ENCODE results near the gene MRGPRX4. TPM values are rescaled to one million over a fixed set of nuclear protein-coding genes. Genes with fewer than 3 reads are reported as not detected.

The MRGPRX4 gene
- total RNA-seq, 4 donors from 2014 or later, result not detected

- no peaks in the 10 kb centered on the region for H3K36me3 ChIP-seq
- H3K27ac ChIP-seq, result no peak overlapping the region
- DNase-seq, result no peak
- 88% methylated on average over 3 of the region's 3 CpGs for WGBS, 2 donors (ENCODE audit: low coverage in 1 of 2)
- TF ChIP-seq POLR2A (IDR thresholded peaks at IDR 0.05) (no peak), EP300 (IDR thresholded peaks at IDR 0.05; ENCODE audit: low read depth) (no peak), POLR2AphosphoS5 (IDR thresholded peaks at IDR 0.05) (no peak), CTCF (IDR thresholded peaks at IDR 0.05) (no peak)
- no peaks in the 10 kb centered on the region for H3K27me3 ChIP-seq
- no peak overlapping the region for H3K4me3 ChIP-seq
- in situ Hi-C loops (cut with MboI; ENCODE audit: low pct_ligation_motif_present in 1 of 4, low pct_unique_long_range_greater_than_20kb in 1 of 4, low sequenced_read_pairs in 3 of 4) (no loop called here), intact Hi-C loops (cut with DNase I; ENCODE audit: low total_unique reads) (no loop called here)
- H3K4me1 ChIP-seq, result no peaks in the 10 kb centered on the region
- no peaks in the 10 kb centered on the region for H3K9me3 ChIP-seq
These were observed 50.3 kb downstream of the MRGPRX4 start for GRCh38 chr11:18222814-18223421.

Other genes starting within 250 kb of the MRGPRX4 start
- gene SERGEF, start 159.8 kb upstream of the MRGPRX4 start, total RNA-seq, result 10 to 100 TPM; 11.6 to 28.9 (median 19.1) TPM
- gene TPH1, start 126.6 kb upstream of the MRGPRX4 start, total RNA-seq, result 10 to 100 TPM in 2 of 4 donors, 1 to 10 TPM in 2; 1.1 to 18.3 (median 8.5) TPM
- 10 to 100 TPM; 11.5 to 23.0 (median 12.7) TPM for gene SAAL1, start 66.8 kb upstream of the MRGPRX4 start, total RNA-seq
- gene MRGPRX3, start 40.3 kb upstream of the MRGPRX4 start, total RNA-seq, result not detected
- gene SAA4, start 64.0 kb downstream of the MRGPRX4 start, total RNA-seq, result not detected
- gene SAA2, start 75.8 kb downstream of the MRGPRX4 start, total RNA-seq, result 1 to 10 TPM in 2 of 4 donors, not detected in 2; 1.1 to 4.4 TPM
- 10 to 100 TPM in 2 of 4 donors, 1 to 10 TPM in 1, not detected in 1; 6.0 to 38.9 (median 17.1) TPM for gene SAA1, start 93.4 kb downstream of the MRGPRX4 start, total RNA-seq
- 10 to 100 TPM in 3 of 4 donors, 1 to 10 TPM in 1; 3.0 to 18.9 (median 14.2) TPM for gene HPS5, start 149.3 kb downstream of the MRGPRX4 start, total RNA-seq
- gene GTF2H1, start 149.7 kb downstream of the MRGPRX4 start, total RNA-seq, result 100 to 1,000 TPM in 1 of 4 donors, 10 to 100 TPM in 3; 46.6 to 147 (median 60.0) TPM
- gene LDHA, start 221.7 kb downstream of the MRGPRX4 start, total RNA-seq, result 100 to 1,000 TPM; 292 to 386 (median 318) TPM
- gene LDHC, start 239.5 kb downstream of the MRGPRX4 start, total RNA-seq, result not detected